PC-3 (cell line): ENCODE results near the gene DNM3.

ENCODE experiments used
- EZH2 ChIP-seq: fragments of 300-600 bp; sonication (generic); IDR thresholded peaks from one replicate; pipeline ENCODE4 v1.6.1; 2017; ENCODE audit warnings: antibody characterized with exemption, mild to moderate bottlenecking, low read length; ENCODE audit not compliant: unreplicated experiment
- EZH2phosphoT487 ChIP-seq: fragments of 300-600 bp; sonication (generic); IDR thresholded peaks from 2 replicates; pipeline ENCODE4 v1.6.1; 2018; ENCODE audit warnings: mild to moderate bottlenecking, antibody characterized with exemption, low read length, borderline replicate concordance

GRCh38 chr1:172351346-172351745 is 510.0 kb downstream of the DNM3 start:
- no peak for TF ChIP-seq EZH2phosphoT487
- TF ChIP-seq EZH2 = no peak
